Adipose tissue (tissue), 3 donors: ENCODE results near the gene CRHBP. TPM values are rescaled to one million over a fixed set of nuclear protein-coding genes. Genes with fewer than 3 reads are reported as not detected.
"Not testable (repeated sequence)": the region's sequence is repeated elsewhere in the genome, so short reads cannot be mapped to it uniquely, and the experiment has no call there.

ENCODE experiments used
- H3K27ac ChIP-seq: one replicate; pipeline ENCODE4 v1.5.1; 2013; ENCODE audit warnings: low read depth, low read length
- WGBS, 3 donors: extraction: QIAGEN DNeasy Blood & Tissue Kit; methylation state at CpG; one replicate each; pipeline ENCODE4 v1.1.7; 2013; 5-methylcytosine and 5-hydroxymethylcytosine counted together
- polyA plus RNA-seq, 3 donors: library from polyadenylated mRNA; stranded (reverse); fragments of 200-250 nt; gene quantifications; one replicate each; pipeline ENCODE4 v1.2.3, GENCODE V29; 2013
- donor health status: healthy with polysubstance abuse.
- donor health status: Bipolar disorder and iron deficiency.
- donor health status: healthy.

Gene CRHBP, protein sequence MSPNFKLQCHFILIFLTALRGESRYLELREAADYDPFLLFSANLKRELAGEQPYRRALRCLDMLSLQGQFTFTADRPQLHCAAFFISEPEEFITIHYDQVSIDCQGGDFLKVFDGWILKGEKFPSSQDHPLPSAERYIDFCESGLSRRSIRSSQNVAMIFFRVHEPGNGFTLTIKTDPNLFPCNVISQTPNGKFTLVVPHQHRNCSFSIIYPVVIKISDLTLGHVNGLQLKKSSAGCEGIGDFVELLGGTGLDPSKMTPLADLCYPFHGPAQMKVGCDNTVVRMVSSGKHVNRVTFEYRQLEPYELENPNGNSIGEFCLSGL
- 1 to 10 TPM in 2 of 3 donors, under 1 TPM in 1; 0.05 to 4.7 (median 2.7) TPM for polyA plus RNA-seq

GRCh38 chr5:76952795-76953536 lies at the start of gene CRHBP:
TSS of gene CRHBP (plus strand) at chr5:76953045. CDS start at chr5:76953135, 90 bp downstream.
- 19 to 22% (median 20%) methylated on average over 23 of the region's 23 CpGs for WGBS, 3 donors
- no peak within 1 kb of the TSS for H3K27ac ChIP-seq

GRCh38 chr5:76908166-76908565 lies 44.7 kb upstream of the CRHBP start:
- no peak overlapping the region for H3K27ac ChIP-seq
- 80 to 90% (median 87%) methylated on average over 7 of the region's 7 CpGs for WGBS, 3 donors

DNA sequence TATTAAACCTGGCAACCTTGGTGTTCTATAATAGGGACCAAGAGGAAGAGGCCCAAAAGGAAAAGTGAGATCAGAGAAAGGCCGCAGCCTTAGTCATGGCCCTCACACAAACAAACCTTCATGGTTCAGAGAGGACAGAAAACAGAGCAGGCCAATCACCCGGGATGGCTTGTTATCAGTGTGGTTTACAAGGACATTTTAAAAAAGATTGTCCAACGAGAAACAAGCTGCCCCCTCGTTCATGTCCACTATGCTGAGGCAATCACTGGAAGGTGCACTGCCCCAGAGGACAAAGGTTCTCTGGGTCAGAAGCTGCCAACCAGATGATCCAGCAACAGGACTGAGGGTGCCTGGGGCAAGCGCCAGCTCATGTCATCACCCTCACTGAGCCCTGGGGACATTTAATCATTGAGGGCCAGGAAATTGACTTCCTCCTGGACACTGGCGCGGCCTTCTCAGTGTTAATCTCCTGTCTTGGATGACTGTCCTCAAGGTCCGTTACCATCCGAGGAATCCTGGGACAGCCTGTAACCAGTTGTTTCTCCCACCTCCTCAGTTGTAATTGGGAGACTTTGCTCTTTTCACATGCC lies 42.4 kb upstream of the CRHBP start:
- 71 to 79% (median 78%) methylated on average over 9 of the region's 9 CpGs for WGBS, 3 donors
- H3K27ac ChIP-seq, result not testable (repeated sequence)

GRCh38 chr5:76914671-76915070 lies 38.2 kb upstream of the CRHBP start:
- WGBS, 3 donors, result 81 to 89% (median 82%) methylated on average over 14 of the region's 14 CpGs
- H3K27ac ChIP-seq, result not testable (repeated sequence)

DNA sequence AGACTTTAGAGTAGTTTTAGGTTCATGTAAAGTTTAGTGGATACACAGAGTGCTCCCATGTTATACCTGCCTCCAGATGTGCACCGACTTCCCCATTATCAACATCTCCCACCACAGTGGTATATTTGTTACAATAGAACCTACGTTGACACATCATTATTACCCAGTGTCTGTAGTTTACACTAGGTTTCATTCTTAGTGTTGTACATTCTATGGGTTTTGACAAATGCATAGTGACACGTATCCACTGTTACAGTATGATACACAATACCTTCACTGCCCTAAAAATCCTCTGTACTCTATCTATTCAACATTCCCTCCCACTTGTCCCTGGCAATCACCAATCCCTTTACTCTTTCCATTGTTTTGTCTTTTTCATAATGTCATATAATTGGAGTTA lies 34.3 kb upstream of the CRHBP start:
- H3K27ac ChIP-seq, result no peak overlapping the region
- 83 to 86% (median 84%) methylated on average over 3 of the region's 3 CpGs for WGBS, 3 donors

- H3K27ac ChIP-seq, result no peak overlapping the region
- 46 to 76% (median 57%) methylated on average over 4 of the region's 4 CpGs for WGBS, 3 donors
Observed at GRCh38 chr5:76920491-76920890, 32.4 kb upstream of the CRHBP start.

GRCh38 chr5:76926329-76927105 lies 26.3 kb upstream of the CRHBP start:
- 46 to 53% (median 46%) methylated on average over 6 of the region's 6 CpGs for WGBS, 3 donors
- no peak overlapping the region for H3K27ac ChIP-seq

DNA sequence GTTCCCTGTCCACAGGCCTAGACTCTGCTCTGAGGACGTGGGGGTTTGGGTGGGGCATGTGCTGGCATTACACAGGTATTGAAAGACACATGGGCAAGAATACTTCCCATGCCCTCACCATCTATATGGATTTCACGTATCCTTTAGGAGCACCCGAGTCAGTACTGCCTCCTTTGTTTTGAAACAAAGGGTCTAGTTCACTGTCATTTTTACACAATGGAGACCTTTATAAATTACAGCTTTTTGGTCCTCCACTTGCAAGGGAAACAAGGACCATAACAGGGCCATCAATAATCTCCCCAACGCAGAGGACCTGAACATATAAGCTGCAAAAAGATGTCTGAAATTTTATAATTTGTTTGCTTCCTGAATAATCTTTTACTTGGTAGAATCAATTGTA lies 24.9 kb upstream of the CRHBP start:
- no peak overlapping the region for H3K27ac ChIP-seq
- WGBS, 3 donors, result 70 to 79% (median 78%) methylated on average over 4 of the region's 4 CpGs

- no peak overlapping the region for H3K27ac ChIP-seq
- WGBS, 3 donors, result 73 to 83% (median 79%) methylated on average over 4 of the region's 4 CpGs
Observed at GRCh38 chr5:76930083-76930482, 22.8 kb upstream of the CRHBP start.

- H3K27ac ChIP-seq, result no peak overlapping the region
Observed at GRCh38 chr5:76938177-76938576, 14.7 kb upstream of the CRHBP start.

DNA sequence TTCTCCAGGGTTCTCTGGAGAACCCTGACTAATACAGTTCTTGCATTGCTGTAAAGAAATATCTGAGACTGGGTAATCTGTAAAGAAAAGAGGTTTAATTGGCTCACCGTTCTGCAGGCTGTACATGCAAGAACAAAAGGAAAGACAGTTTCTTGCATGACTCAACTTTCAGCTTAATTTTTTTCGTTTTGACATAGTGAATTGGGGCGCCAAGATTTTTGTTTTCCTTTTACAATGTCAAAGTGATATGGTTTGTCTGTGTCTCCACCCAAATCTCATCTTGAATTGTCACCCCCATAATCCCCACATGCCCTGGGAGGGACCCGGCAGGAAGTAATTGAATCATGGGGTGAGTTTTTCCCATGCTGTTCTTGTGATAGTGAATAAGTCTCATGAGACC lies 11.8 kb upstream of the CRHBP start:
- H3K27ac ChIP-seq, result no peak overlapping the region
- WGBS, 3 donors, result 86 to 89% (median 87%) methylated on average over 4 of the region's 4 CpGs

- 87 to 98% (median 95%) methylated on average over 3 of the region's 3 CpGs for WGBS, 3 donors
Observed at GRCh38 chr5:76941442-76941841, 11.4 kb upstream of the CRHBP start.

GRCh38 chr5:76942581-76942980 lies 10.3 kb upstream of the CRHBP start:
- H3K27ac ChIP-seq, result no peak overlapping the region
- WGBS, 3 donors, result 90 to 92% (median 91%) methylated on average over 1 of the region's 1 CpG

More at GRCh38 chr5:76941442-76941841, 11.4 kb upstream of the CRHBP start:
- H3K27ac ChIP-seq, result no peak overlapping the region

DNA sequence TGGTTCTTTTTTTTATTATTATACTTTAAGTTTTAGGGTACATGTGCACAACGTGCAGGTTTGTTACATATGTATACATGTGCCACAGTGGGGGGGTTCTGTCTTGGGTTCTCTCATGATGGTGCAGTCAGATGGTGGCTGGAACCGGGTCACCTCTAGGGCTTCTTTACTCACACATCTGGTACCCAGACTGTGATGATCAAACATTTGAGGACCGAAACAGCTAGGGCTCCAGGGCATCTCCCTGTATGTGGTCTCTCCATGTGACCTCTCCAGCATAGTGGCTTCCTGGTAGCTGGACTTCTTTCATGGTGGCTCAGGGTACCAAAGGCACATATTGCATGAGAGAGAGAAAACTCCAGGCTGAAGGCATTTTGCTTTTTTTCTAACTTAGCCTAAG lies 9.8 kb upstream of the CRHBP start:
- WGBS, 3 donors, result 89 to 95% (median 89%) methylated on average over 3 of the region's 3 CpGs
- no peak overlapping the region for H3K27ac ChIP-seq

- no peak overlapping the region for H3K27ac ChIP-seq
- WGBS, 3 donors, result 55 to 64% (median 64%) methylated on average over 5 of the region's 5 CpGs
Observed at GRCh38 chr5:76944638-76945037, 8.2 kb upstream of the CRHBP start.

- not testable (repeated sequence) for H3K27ac ChIP-seq
- 46 to 56% (median 49%) methylated on average over 9 of the region's 9 CpGs for WGBS, 3 donors
Observed at GRCh38 chr5:76945238-76945637, 7.6 kb upstream of the CRHBP start.

DNA sequence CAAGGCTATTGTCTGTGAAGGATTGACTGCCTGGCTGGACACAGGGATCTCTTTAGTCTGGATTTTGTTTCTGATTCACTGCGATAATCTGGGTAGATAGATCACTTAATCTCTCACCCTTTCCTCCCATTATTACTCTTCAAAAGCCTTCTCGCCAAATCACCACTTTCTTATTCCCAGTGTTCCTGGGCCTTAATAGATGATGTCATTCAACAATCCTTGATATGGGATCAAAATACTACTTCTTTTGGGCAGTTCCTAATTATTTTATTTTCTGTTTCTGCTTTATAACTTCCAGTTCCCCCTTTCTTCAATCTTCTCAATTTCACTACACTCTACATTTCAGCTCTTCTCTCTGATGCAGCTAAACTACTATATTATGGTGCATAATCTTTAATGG lies 6.8 kb upstream of the CRHBP start:
- no peak overlapping the region for H3K27ac ChIP-seq
- WGBS, 3 donors, result 68 to 90% (median 71%) methylated on average over 2 of the region's 2 CpGs

DNA sequence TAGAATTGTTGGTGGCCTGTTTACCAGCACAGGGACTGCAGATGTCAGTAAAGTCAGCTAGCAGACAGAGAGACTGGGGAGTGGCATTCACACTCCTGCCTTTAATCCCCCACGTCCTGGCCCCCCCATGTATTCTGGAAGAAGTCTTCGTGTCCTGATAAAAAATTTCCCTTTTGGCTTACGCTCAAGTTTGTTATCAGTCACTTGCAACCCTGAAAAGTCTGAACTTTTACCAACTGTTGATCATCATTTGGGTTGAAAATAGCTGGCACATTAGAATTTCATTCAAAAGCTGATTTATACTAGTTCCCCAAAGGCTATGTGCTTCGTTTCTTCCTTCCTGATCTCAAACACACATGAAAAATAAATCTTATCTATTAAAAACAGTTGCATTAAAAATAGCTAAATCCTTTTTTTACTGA lies 5.8 kb upstream of the CRHBP start:
- WGBS, 3 donors, result 18 to 36% (median 25%) methylated on average over 4 of the region's 4 CpGs

More for the DNA sequence above, 5.8 kb upstream of the CRHBP start:
- no peak overlapping the region for H3K27ac ChIP-seq
